Stimulated activated CD4-positive, alpha-beta T cell treated with anti-CD3 and anti-CD28 coated beads, Interleukin-15, amount 100 ng/mL, for 48 hours (primary cell): ENCODE data around the gene CD63.
"Not testable (repeated sequence)": the region's sequence is repeated elsewhere in the genome, so short reads cannot be mapped to it uniquely, and the experiment has no call there.

ENCODE experiments used
- DNase-seq, 2 donors: peaks; one replicate each; pipeline ENCODE4 v3.0.0-alpha.2; 2020; ENCODE audit warnings: low read depth in 2 of 2

Gene CD63, protein sequence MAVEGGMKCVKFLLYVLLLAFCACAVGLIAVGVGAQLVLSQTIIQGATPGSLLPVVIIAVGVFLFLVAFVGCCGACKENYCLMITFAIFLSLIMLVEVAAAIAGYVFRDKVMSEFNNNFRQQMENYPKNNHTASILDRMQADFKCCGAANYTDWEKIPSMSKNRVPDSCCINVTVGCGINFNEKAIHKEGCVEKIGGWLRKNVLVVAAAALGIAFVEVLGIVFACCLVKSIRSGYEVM

DNA sequence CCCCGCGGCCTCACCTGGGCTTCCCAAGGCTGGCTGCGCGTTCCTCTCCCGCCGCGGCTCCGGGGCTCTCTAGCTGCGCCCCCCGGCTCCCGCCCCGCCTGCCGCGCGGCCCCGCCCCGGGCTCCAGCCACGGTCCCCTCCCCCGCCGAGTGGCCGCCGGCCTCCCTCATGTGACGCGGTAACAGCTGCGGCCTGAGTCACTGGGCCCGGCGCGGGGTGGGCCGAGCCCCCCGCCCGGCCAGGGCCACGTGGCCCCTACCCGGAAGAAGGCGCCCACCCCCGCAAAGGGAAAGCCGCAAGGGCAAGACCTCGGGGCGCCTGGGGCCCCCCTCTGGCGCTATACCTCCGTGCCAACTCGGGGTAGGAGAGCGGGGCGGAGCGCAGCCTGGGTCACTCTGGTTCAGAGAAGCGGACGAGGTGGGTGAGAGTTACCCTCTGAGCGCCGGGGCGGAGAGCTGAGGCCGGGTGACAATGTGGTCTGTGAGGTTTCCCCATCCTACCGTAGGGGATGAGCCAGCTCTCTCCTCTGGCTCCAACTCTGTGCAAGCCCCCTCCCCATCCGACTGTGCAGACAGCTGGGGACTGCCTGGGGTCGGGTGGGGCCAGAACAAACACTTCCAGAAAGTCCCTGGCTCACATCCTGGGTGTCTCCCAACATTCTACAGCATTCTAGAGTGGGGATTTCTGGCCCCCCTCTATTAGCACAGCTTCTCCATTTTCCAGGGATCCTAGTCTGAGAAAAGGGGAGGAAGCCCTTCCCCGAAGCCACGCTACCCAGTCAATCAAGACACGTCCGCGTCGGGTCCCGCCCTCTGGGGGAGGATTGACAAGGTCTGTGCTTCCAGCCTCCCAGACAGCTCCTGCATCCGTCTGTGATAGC lies at the start of gene CD63:
Gene CD63, minus strand, starts transcription at position 71 of the 880 bp plus-strand sequence. CDS start 668 bp downstream, outside the sequence.
- DNase-seq, result peak; percentile 66 to 69

DNA sequence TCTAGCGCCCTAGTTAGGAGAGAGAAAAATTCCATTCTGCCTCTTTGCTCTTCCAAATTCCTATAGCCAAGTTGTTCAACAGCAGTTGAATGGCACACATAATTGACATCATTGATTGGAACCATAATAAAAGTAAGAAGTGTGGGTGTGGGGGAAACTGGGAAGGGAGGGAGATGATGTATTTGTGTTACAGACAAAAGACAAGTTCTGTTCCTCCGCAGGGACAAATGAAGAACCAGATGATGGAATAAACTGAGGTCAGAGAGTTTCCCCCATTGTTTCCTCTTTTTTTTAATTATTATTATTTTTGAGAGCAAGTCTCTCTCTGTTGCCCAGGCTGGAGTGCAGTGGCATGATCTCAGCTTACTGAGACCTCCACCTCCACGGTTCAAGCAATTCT lies 49.0 kb upstream of the CD63 start:
- no peak for DNase-seq

DNA sequence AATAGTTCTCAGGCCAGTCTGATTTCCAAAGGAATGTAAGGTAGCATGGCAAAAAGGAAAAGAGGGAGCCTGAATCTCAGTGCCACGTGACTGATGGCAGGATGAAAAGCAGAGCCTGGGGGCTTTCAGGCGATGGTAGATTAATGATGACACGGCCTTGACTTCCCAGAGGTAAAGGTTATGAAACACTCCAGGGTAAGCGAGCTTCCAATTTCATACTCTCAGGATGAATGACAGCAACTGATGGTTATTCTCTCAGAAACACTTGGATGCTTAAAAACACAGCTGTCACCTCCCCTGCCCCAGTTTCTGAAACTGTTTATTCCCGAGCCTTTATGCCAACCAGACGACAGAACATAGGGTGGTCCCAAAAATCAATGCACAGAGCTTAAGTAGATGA lies 42.9 kb upstream of the CD63 start:
- no peak for DNase-seq

DNA sequence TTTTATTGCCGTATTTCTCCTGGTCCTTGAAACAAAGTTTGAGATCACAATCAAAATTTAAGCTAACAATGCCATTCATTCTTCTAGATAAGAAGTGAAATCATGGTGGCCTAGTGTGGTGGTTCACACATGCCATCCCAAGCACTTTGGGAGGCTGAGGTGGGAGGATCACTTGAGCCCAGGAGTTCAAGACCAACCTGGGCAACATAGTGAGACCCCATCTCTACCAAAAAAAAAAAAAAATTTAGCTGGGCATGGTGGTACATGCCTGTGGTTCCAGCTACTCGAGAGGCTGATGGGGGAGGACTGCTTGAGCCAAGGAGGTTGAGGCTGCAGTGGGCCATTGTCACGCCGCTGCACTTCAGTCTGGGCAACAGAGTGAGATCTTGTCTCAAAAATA lies 38.3 kb upstream of the CD63 start:
- DNase-seq, result no peak

DNA sequence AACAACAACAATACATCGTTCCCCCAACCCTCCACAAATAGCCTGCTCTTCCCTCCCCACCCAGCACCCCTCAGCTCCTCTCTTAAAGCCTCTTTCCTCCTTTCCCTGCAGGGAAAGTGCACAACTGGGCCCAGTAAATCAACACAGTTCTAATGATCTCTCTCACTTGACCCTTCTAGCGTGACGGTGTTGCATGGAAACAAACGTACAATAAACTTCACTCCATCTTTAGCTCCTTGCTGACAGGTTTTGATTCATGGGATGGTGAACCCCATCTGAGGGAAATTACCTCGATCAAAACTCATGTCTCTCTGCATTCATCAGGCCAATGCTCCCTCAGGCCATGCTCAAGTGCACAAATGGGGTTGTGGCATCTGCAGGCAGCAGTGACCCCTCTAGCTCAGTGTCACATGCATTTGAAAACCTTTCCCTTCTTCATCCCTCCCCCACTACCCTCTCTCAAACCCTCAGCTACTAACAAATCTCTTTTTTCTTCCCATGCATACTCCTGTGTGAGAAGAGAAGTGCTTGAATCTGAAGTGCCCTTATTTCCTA lies 37.0 kb upstream of the CD63 start:
- no peak for DNase-seq

DNA sequence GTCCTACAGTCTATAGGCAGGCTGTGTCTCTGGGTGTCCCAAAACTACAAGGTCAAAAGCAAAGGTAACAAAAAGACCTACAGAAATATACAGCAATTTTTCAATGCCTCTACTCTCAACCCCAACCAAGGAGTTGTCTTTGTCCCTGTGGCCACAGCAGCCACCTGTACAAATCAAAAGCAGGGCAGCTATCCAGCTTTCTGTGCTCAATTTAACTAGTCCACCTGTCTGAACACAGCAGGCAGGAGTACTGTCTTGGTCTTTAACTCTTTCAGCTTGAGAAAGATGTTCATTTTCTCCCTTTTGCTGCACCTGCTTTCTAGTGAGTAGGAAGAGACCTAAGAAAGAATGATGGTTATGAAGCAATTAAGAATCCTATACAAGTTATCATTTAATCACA lies 33.8 kb upstream of the CD63 start:
- DNase-seq, result no peak

DNA sequence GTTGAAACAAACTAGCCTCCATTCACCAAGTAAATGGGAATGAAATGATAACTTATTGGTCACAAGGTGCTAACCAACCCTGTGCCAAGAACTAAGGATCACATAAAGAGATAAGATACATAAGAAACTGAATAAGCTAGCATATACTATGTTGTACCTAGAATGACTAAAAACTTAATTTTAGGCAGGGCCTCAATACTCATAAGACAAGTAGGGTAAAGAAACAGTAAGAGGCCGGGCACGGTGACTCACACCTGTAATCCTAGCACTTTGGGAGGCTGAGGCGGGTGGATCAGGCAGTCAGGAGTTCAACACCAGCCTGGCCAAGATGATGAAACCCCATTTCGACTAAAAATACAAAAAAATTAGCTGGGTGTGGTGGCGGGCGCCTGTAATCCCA lies 31.9 kb upstream of the CD63 start:
- peak; percentile 48 to 69 for DNase-seq

DNA sequence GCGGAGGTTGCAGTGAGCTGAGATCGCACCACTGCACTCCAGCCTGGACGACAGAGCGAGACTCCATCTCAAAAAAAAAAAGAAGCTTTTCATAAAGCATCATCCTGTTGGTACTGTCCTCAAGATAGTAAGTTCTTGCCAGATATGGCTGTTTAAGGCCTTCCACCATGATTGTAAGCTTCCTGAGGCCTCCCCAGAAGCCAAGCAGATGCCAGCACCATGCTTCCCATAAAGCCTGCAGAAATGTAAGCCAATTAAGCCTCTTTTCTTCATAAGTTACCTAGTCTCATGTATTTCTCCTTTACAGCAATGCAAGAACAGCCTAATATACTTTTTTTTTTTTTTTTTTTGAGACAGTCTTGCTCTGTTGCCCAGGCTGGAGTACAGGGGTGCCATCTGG lies 29.8 kb upstream of the CD63 start:
- DNase-seq, result not testable (repeated sequence)

DNA sequence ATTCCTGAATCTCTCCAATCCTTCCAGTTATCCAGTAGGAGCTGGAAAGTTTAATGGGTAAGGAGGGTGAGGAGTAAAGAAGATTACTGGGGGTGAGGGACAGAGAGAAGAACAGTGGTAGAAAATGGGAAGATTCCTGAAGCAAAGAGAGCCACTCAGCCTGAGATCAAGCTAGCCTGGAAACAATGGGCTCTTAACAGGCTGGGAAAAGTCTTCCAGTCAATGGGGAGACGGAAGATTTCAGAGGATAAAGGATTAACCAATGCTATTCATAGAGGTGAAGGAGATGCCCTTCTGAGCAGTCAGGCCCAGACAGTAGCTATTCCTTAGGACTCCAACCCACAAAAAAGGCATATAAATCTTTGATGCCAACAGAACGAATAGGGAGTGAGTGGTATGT lies 28.9 kb upstream of the CD63 start:
- DNase-seq, result no peak

DNA sequence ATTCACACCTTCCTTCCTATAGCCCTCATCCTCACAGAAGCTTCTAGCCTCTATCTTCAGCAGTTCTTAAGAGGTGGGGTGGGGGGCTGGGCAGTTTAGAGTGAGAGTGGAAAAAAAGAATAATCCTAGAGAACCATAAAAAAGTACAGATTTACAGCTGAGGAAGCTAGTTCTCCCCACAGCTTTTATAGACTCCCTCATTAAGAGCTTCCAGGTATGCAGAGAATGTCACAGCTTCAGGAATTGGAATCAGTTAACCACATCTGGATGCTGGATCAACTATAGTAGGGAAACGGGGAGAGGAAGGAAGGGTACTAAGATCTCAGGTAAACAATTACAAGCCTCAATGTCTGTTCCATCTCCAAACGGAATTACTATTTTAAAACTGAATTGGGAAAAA lies 26.4 kb upstream of the CD63 start:
- DNase-seq, result no peak

DNA sequence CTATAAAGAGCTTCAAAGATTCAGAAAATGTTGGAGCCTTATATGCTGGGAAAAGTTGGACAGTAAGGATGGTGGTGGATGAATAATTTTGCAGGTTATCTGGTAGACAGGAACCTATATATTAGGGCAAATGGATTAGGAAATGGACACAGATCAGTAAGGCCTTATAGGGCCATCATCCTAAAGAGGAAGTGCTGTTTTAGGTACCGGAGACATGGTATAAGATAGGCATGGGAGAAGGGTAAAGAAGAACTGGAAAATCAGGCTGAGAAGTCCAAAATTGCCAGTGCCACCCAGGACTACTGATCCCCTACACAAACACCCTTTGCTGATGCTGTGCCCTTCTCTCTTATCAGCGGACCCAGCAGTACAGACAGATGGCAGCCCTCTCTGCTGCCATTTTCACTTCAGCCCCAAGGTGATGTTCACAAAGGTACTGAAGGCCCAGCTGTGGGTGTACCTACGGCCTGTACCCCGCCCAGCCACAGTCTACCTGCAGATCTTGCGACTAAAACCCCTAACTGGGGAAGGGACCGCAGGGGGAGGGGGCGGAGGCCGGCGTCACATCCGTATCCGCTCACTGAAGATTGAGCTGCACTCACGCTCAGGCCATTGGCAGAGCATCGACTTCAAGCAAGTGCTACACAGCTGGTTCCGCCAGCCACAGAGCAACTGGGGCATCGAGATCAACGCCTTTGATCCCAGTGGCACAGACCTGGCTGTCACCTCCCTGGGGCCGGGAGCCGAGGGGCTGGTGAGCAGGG lies 19.6 kb upstream of the CD63 start:
- DNase-seq, result no peak

DNA sequence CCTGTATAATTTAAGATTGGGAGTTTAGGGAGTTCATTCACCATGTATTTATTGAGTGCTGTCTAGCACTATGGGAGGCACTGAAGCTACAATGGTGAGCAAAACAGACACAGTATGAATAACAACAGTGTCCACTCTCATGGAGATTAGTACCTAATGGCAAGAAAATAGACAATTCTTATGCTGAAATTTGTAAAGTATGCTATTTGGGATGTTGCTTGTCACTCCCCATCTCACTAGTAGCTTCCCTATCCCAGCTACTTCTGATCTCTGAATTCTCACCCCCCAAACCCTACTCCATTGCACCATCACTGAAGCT lies 18.1 kb upstream of the CD63 start:
- DNase-seq, result no peak

DNA sequence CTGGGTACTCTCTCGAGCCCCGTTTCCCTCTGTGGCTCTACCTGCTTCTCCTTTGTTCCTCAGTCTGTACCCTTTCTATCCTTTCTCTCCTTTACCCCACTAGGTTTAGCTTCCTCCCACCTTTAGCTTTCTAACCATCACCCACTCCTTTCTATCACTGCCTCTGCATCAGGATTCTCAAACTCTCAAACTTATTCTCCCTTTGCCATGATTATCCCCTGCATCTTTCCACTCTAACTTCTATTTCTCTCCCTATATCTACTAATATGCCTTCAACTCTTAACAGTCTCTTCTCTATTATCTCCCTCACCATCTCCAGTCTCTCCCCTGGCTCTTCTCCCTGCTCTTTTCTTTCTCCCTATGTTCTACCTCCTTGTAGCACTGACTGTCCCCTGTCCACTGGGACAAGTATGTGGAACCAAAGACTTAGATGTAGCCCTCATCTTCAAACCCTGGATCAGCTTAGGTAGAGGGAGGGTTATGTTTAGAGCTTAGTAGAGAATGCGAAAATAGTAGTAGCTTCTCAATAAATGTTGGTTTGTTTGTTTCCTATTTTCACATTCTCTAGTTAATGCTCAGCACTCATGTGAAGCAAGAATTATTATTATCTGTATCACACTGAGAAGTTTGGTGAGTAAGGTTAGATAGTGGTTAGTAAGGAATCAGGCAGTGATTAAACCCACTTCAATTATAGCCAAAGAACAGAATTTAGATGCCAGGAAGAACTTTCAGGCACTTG lies 17.5 kb upstream of the CD63 start:
- DNase-seq, result no peak

DNA sequence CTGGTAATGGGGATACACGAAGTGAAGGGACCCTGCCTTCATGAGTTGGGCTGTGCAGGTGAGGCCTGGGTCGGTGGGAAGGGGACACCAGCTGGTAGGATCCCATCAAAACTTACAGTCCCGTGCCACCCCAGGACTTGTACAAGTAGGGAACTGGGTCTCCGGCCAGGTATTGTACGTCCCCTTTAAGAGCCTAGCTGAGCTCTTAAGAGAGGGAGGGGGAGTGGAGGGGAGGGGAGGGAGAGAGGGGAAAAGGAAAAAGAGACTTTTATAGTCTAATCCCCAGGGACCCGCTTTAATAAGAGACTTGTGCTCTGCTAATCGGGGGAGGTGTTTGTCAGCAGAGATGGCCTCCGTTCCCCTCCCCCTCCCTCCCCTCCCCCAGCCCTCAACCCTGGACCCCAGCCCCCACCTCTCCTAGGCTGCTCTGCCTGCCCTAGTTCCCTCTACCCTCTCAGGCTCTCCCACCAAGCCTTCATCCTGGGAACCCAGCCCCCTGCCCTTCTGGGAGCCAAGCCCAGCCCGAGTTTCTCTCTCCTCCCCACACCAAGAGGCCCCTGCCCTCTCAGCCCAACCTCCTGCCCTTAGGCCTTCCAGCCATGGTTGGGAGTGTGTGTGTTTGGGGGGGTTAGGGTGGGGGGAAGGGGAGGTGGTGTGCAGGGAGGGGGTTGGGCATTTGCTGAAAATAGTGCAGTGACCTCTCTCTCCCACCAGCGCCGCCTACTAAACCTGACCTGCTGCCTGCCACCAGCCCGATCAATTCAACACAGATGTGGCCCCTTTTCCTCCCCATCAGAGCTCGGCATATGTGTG lies 16.8 kb upstream of the CD63 start:
- DNase-seq, result no peak

DNA sequence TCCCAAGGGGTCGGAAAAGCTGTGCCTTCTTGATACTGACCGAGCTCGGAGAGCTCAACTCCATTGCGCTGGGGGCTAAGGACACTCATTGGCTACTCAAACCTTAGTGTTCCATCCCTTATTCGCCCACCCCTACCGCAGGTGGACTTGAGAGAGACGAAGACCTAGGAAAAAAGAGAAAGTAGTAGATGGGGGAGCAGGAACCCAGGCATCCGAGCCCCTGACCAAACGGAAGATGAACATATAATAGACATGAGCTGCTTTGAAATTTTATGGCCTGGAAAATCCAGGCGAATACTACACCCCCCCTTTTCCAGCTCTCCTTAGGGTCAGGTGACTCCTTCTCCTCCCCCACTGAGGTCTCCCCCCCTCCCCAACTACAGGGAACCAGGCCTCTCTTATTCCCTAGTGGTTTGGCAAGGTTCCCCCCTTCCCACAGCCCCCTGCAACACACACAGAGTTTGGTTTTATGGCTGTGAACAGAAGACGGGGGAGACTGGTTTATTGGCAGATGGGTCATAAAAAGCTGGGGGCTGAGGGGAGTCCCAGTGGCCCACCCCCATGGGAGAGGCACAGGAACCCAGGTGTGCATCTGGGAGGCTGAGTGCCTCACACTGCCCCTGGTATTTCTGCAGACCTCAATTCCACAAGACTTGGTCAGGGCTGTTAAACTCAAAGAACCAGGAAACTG lies 15.7 kb upstream of the CD63 start:
- no peak for DNase-seq

DNA sequence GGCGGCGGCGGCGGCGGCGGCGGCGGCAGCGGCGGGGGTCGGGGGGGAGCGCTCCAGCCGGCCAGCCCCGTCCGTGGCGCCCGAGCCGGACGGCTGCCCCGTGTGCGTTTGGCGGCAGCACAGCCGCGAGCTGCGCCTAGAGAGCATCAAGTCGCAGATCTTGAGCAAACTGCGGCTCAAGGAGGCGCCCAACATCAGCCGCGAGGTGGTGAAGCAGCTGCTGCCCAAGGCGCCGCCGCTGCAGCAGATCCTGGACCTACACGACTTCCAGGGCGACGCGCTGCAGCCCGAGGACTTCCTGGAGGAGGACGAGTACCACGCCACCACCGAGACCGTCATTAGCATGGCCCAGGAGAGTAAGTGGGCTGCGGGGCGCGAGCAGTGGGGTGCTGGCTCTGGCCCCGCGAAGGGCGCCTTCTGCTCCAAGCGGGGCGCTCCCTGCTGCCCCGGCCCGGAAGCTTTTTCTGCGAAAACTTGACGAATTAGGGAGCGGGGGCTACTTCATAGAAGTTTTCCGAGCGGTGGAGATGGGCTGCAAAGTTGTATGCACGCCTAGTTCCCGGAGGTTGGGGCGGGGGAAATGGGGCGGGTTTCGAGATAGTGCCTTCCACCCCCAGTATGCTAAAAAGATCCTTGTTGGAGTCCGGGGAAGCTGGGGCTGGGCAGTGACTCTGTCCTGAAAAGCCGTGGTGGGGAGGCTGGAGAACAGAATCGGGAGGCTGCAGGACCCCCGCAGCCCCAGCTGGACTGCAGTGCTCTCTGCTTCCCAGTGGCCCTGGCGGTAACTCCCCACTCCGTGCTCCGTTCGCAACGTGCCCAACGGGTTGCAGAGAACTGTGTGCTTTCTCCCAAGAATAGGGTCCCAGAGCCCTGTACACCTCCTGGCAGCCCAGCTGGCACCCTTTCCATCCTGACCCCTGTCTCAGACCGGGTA lies 14.9 kb upstream of the CD63 start:
- no peak for DNase-seq

DNA sequence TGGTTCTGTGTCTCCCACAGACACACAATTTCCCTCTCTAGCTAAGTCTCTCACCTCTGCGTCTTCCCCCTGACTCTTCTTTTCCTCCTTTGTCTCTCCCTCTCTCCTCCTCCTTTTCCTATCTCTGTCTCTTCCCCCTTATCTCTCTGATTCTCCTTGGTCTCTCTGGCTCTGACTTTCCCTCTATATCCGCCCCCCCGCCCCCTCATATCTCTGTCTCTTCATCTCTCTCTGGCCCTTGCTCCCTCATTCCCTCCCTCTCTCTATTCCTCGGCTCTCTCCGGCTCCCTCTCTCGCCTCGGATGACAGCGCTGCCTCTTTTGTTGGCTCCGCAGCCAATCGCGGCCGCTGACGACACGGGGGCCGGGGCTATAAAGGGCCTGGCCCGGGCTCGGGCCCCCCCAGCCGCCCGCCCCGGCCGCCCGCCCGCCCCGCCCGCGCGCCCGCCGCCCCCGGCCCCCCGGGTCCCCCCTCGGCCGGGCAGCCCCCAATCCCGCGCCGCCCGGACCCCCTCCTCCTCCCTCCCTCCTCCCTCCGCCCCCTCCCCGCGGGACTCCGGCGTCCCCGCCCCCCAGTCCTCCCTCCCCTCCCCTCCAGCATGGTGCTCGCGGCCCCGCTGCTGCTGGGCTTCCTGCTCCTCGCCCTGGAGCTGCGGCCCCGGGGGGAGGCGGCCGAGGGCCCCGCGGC lies 14.1 kb upstream of the CD63 start, which contains the start of gene GDF11:
Gene GDF11, plus strand, starts transcription at position 404 of the 687 bp plus-strand sequence. Its CDS starts 195 bp downstream, at position 599.
- DNase-seq, result peak in 1 of 2 donors; percentile 71

DNA sequence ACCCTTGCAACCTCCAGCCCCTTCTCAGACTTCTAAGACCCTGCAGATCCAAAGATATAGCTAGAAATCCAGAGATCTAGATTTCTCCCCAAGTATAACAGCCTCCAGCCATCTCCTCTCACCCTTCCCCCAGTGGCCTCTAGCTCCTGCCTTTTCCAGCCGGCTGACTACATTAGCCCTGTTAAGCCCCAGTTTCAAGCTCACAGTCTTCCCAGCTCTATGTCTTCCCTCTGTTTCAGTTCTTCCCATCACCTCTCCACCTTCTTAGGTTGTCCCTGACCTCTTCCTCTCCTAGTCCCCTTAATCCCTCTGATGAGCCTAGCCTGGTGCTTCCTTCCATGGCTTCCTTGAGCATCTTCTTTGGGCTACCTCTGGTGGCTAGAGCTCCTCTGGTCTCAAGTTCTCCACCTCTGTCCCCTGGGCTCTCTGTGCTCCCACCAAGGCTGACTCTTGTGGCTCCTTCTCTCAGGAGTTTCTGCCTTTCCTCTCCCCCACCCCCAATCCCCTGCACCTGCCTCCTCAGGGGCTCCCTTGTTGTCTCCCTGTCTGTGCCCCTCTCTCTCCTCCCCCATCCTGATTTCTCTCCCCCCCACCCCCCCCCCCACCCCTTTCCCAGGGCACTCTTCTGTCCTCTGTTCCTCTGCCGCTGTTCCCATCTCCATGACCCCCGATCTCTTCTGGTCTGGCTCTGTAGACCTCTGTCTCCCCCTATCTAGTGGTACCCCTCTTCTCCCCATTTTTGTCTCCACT lies 13.3 kb upstream of the CD63 start:
- no peak for DNase-seq
